Activated CD8-positive, alpha-beta memory T cell treated with anti-CD3 and anti-CD28 coated beads, Interleukin-2, amount 50 U/mL, for 24 hours (primary cell): ENCODE data around the gene IQCM.

ENCODE experiments used
- DNase-seq: peaks from one replicate; pipeline ENCODE4 v3.0.0-alpha.2; 2020; ENCODE audit errors: extremely low read depth

IQCM gene

GRCh38 chr4:149781150-149781549 lies 34.5 kb downstream of the IQCM start:
- DNase-seq, result no peak

GRCh38 chr4:149768477-149768876 lies 47.2 kb downstream of the IQCM start:
- DNase-seq, result no peak

GRCh38 chr4:149766135-149766534 lies 49.5 kb downstream of the IQCM start:
- no peak for DNase-seq

- DNase-seq, result no peak
Measured at GRCh38 chr4:149765630-149766029, 50.0 kb downstream of the IQCM start.

- DNase-seq, result no peak
Measured at GRCh38 chr4:149755969-149756368, 59.7 kb downstream of the IQCM start.

GRCh38 chr4:149754526-149754925 lies 61.1 kb downstream of the IQCM start:
- DNase-seq, result no peak

- DNase-seq, result no peak
Measured at GRCh38 chr4:149752729-149753128, 62.9 kb downstream of the IQCM start.

GRCh38 chr4:149751174-149751573 lies 64.5 kb downstream of the IQCM start:
- no peak for DNase-seq

GRCh38 chr4:149749784-149750183 lies 65.9 kb downstream of the IQCM start:
- DNase-seq, result no peak

- DNase-seq, result no peak
Measured at GRCh38 chr4:149747646-149748045, 68.0 kb downstream of the IQCM start.

GRCh38 chr4:149746276-149746675 lies 69.4 kb downstream of the IQCM start:
- DNase-seq, result no peak

GRCh38 chr4:149741186-149741831 lies 74.3 kb downstream of the IQCM start:
- DNase-seq, result no peak

- no peak for DNase-seq
Measured at GRCh38 chr4:149738156-149738555, 77.5 kb downstream of the IQCM start.

- DNase-seq, result no peak
Measured at GRCh38 chr4:149735796-149736195, 79.8 kb downstream of the IQCM start.

- no peak for DNase-seq
Measured at GRCh38 chr4:149728444-149728843, 87.2 kb downstream of the IQCM start.

- DNase-seq, result no peak
Measured at GRCh38 chr4:149727663-149728062, 88.0 kb downstream of the IQCM start.

- no peak for DNase-seq
Measured at GRCh38 chr4:149723065-149723464, 92.6 kb downstream of the IQCM start.

GRCh38 chr4:149719806-149720205 lies 95.8 kb downstream of the IQCM start:
- no peak for DNase-seq

GRCh38 chr4:149719357-149719756 lies 96.3 kb downstream of the IQCM start:
- DNase-seq, result no peak

- DNase-seq, result no peak
Measured at GRCh38 chr4:149718500-149718899, 97.1 kb downstream of the IQCM start.

- no peak for DNase-seq
Measured at GRCh38 chr4:149716728-149717127, 98.9 kb downstream of the IQCM start.

- no peak for DNase-seq
Measured at GRCh38 chr4:149715822-149716585, 99.6 kb downstream of the IQCM start.

GRCh38 chr4:149713031-149713430 lies 102.6 kb downstream of the IQCM start:
- no peak for DNase-seq
